Left lung (tissue), 10 donors: ENCODE results near the gene EEPD1. TPM values are rescaled to one million over a fixed set of nuclear protein-coding genes. Genes with fewer than 3 reads are reported as not detected.

Experiments used
- ATAC-seq: fragments of 200-7000 bp; cut with Tn5 transposase; one replicate; pipeline ENCODE4 v1.9.1; 2020; ENCODE audit warnings: moderate library complexity
- DNase-seq, 4 donors: peaks; one replicate each; pipeline ENCODE4 v3.0.0-alpha.2; 2013 to 2020
- H3K27ac ChIP-seq, 2 donors: fragments of 200-600 bp; sonication (generic) in 1 of 2; one replicate each; pipeline versions ENCODE4 v1.5.0 to v1.8.0; 2020 to 2021
- H3K27me3 ChIP-seq, 2 donors: fragments of 200-600 bp; sonication (generic) in 1 of 2; one replicate each; pipeline versions ENCODE4 v1.5.0 to v1.8.0; 2020 to 2021
- H3K36me3 ChIP-seq, 2 donors: fragments of 200-600 bp; sonication (generic) in 1 of 2; one replicate each; pipeline versions ENCODE4 v1.5.0 to v1.8.0; 2020 to 2021
- H3K4me1 ChIP-seq, 2 donors: fragments of 200-600 bp; one replicate each; pipeline ENCODE4 v1.8.0; 2021
- H3K4me3 ChIP-seq, 2 donors: fragments of 200-600 bp; sonication (generic) in 1 of 2; one replicate each; pipeline versions ENCODE4 v1.5.0 to v1.8.0; 2020 to 2021; ENCODE audit warnings: mild to moderate bottlenecking in 1 of 2
- H3K9me3 ChIP-seq, 2 donors: fragments of 200-600 bp; sonication (generic) in 1 of 2; one replicate each; pipeline versions ENCODE4 v1.5.0 to v1.8.0; 2020 to 2021
- intact Hi-C, 2 donors: fragments of 100-400 bp; cut with DNase I; formaldehyde crosslinking; loops; one replicate each; pipeline versions ENCODE4 v1.11.2 to v1.14.2; 2022
- polyA plus RNA-seq, 6 donors: library from polyadenylated mRNA; unstranded; fragments of 120-200 nt; gene quantifications; one replicate each; pipeline ENCODE4 v1.2.1, GENCODE V29; 2013; ENCODE audit not compliant: insufficient read length in 6 of 6
- total RNA-seq, 2 donors: library from RNA; stranded (reverse); fragmentation: NEBNext Ultra II Directional; extraction: Animal tissue kit (Norgen Biotek cat#: 25700); gene quantifications; one replicate each; pipeline ENCODE4 v1.2.1, GENCODE V29; 2021
- TF ChIP-seq, protein P1 (sequence below), 2 donors: fragments of 200-600 bp; sonication (generic) in 1 of 2; IDR thresholded peaks; one replicate each; pipeline versions ENCODE4 v1.5.0 to v1.8.0; 2021; ENCODE audit warnings: antibody characterized with exemption in 2 of 2
- donor health status: DM: no; HTN: yes; CAD: no.
- donor health status: DM: no; HTN: no; CAD: no.

EEPD1 gene
- total and polyA plus RNA-seq, 8 donors: 7.8 to 22.8 (median 19.0) TPM

- Histone ChIP-seq H3K27ac (no peak overlapping the region), H3K4me1 (peaks cover 3 to 7% of the 10 kb centered on the region in 2 donors), H3K9me3 (no peaks in the 10 kb centered on the region), H3K4me3 (no peak overlapping the region), H3K27me3 (no peaks in the 10 kb centered on the region), H3K36me3 (no peaks in the 10 kb centered on the region)
- DNase-seq: no peak
- TF ChIP-seq, protein P1, sequence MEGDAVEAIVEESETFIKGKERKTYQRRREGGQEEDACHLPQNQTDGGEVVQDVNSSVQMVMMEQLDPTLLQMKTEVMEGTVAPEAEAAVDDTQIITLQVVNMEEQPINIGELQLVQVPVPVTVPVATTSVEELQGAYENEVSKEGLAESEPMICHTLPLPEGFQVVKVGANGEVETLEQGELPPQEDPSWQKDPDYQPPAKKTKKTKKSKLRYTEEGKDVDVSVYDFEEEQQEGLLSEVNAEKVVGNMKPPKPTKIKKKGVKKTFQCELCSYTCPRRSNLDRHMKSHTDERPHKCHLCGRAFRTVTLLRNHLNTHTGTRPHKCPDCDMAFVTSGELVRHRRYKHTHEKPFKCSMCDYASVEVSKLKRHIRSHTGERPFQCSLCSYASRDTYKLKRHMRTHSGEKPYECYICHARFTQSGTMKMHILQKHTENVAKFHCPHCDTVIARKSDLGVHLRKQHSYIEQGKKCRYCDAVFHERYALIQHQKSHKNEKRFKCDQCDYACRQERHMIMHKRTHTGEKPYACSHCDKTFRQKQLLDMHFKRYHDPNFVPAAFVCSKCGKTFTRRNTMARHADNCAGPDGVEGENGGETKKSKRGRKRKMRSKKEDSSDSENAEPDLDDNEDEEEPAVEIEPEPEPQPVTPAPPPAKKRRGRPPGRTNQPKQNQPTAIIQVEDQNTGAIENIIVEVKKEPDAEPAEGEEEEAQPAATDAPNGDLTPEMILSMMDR (IDR thresholded peaks at IDR 0.05): no peak
- ATAC-seq: no peak
- intact Hi-C loops: no loop called here
Observed at GRCh38 chr7:36309301-36309700, 156.2 kb downstream of the EEPD1 start.

DNA sequence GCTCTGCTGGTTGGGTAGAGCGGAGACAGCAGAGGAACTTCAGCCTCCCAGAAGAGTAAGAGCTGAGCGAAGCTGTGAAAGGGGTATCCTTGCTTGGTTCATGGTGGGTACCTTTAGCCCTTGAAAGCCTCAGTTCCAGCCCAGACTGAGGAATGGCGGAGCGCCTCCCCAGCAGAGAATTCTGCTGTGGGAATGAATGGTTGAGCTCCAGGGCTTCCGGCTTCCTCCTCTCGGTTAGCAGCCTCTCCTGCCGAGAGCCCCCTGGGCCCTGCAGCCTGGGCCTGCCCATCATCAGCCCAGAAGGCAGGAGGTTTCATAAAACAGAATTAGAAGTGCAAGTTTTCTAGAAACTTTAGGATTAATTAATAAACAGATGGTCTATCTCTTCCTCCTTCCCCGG, 156.7 kb downstream of the EEPD1 start:
- no peaks in the 10 kb centered on the region for H3K36me3 ChIP-seq
- H3K27me3 ChIP-seq: no peaks in the 10 kb centered on the region
- no peak overlapping the region for H3K4me3 ChIP-seq
- no peaks in the 10 kb centered on the region for H3K9me3 ChIP-seq
- intact Hi-C loops: no loop called here
- DNase-seq (no peak), ATAC-seq (no peak)
- TF ChIP-seq, protein P1 (IDR thresholded peaks at IDR 0.05): no peak
- no peak overlapping the region for H3K27ac ChIP-seq
- peaks cover 0 to 3% of the 10 kb centered on the region in 2 donors for H3K4me1 ChIP-seq

GRCh38 chr7:36310897-36311296, 157.8 kb downstream of the EEPD1 start:
- Histone ChIP-seq H3K9me3 (no peaks in the 10 kb centered on the region), H3K27me3 (no peaks in the 10 kb centered on the region), H3K27ac (no peak overlapping the region), H3K4me3 (no peak overlapping the region), H3K4me1 (peaks cover 4 to 5% of the 10 kb centered on the region in 2 donors), H3K36me3 (no peaks in the 10 kb centered on the region)
- intact Hi-C loops: no loop called here
- TF ChIP-seq, protein P1 (IDR thresholded peaks at IDR 0.05): no peak
- no peak for ATAC-seq
- no peak for DNase-seq

GRCh38 chr7:36311539-36311938, 158.5 kb downstream of the EEPD1 start:
- Histone ChIP-seq H3K27ac (no peak overlapping the region), H3K27me3 (no peaks in the 10 kb centered on the region), H3K4me3 (no peak overlapping the region), H3K4me1 (peaks cover 4 to 5% of the 10 kb centered on the region in 2 donors), H3K9me3 (no peaks in the 10 kb centered on the region), H3K36me3 (no peaks in the 10 kb centered on the region)
- ATAC-seq (no peak), DNase-seq (no peak)
- intact Hi-C loops: no loop called here
- TF ChIP-seq, protein P1 (IDR thresholded peaks at IDR 0.05): no peak

DNA sequence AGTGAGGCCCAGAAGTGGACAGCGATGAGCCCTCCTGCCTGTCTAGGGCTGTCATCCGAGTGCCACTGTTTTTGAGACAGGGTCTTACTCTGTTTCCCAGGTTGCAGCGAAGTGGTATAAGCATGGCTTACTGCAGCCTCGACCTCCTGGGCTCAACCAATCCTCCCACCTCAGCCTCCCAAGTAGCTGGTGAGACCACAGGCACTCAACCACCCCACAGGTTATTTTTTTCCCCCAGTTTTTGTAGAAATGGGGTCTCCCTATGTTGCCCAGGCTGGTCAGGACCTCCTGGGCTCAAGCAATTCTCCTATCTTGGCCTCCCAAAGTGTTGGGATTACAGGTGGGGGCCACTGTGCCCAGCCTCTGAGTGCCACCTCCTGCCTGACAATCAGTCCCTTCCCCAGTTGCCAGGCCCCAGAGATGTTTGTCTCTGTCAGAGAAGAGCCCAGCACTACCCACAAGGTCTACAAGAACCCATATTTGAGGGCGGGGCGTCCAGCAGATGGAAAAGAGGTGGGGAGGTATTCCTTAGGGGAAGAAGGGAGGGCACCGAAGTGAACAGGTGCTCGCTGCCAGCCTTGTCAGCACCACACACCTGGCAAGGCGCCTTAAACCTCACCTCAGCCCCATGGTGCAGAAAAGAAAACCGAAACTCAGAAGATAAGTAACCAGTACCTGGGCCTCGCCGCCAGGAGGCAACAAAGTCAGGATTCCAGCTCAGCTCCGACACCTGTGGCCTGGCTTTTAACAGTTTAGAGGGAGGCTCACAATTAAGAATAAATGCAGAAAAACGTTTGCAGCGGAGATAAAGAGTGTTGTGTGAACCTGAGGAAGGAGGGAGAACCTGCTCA, 159.2 kb downstream of the EEPD1 start:
- TF ChIP-seq, protein P1 (IDR thresholded peaks at IDR 0.05): no peak
- ATAC-seq: peak; percentile 91
- intact Hi-C loops: no loop called here

More for the DNA sequence above, 159.2 kb downstream of the EEPD1 start:
- DNase-seq: no peak
- Histone ChIP-seq H3K4me1 (peaks cover 4 to 5% of the 10 kb centered on the region in 2 donors), H3K4me3 (no peak overlapping the region), H3K9me3 (no peaks in the 10 kb centered on the region), H3K27me3 (no peaks in the 10 kb centered on the region), H3K27ac (no peak overlapping the region), H3K36me3 (no peaks in the 10 kb centered on the region)
